GM18505 (cell line): ENCODE results near the gene DLAT.

ENCODE experiments used
- ATAC-seq: cut with Tn5 transposase; IDR thresholded peaks from one replicate; pipeline ENCODE4 v1.9.1; 2021; ENCODE audit not compliant: unreplicated experiment
- POLR2A ChIP-seq: IDR thresholded peaks from 4 replicates; pipeline ENCODE4 v1.6.1; 2011; ENCODE audit warnings: borderline replicate concordance; ENCODE audit not compliant: insufficient read depth, insufficient read length; ENCODE audit errors: extremely low read depth

Gene DLAT

GRCh38 chr11:112024773-112025678 is at the start of gene DLAT:
Gene DLAT (plus strand): TSS chr11:112025408. CDS start chr11:112025473, 65 bp downstream.
- TF ChIP-seq POLR2A, result peak; percentile 80
- ATAC-seq, result peak; percentile 71

GRCh38 chr11:111976119-111976766 is 49.0 kb upstream of the DLAT start:
- no peak for ATAC-seq
- no peak for TF ChIP-seq POLR2A

GRCh38 chr11:111976767-111977145 is 48.5 kb upstream of the DLAT start:
- no peak for TF ChIP-seq POLR2A
- no peak for ATAC-seq

- ATAC-seq, result no peak
- TF ChIP-seq POLR2A, result no peak
Observed at GRCh38 chr11:111977146-111978027, 47.8 kb upstream of the DLAT start.

GRCh38 chr11:111978028-111978771 is 47.0 kb upstream of the DLAT start:
- no peak for ATAC-seq
- no peak for TF ChIP-seq POLR2A

- no peak for ATAC-seq
- TF ChIP-seq POLR2A, result no peak
Observed at GRCh38 chr11:111980062-111980461, 45.1 kb upstream of the DLAT start.

GRCh38 chr11:111981270-111981669 is 43.9 kb upstream of the DLAT start:
- no peak for TF ChIP-seq POLR2A
- no peak for ATAC-seq

- peak; percentile 55 for ATAC-seq
Observed at GRCh38 chr11:111982019-111982464, 43.2 kb upstream of the DLAT start.

GRCh38 chr11:111982541-111983186 is 42.5 kb upstream of the DLAT start:
- TF ChIP-seq POLR2A, result no peak

More at GRCh38 chr11:111982019-111982464, 43.2 kb upstream of the DLAT start:
- TF ChIP-seq POLR2A, result no peak

GRCh38 chr11:111983187-111983986 is 41.8 kb upstream of the DLAT start:
- no peak for TF ChIP-seq POLR2A
- ATAC-seq, result no peak

More at GRCh38 chr11:111982541-111983186, 42.5 kb upstream of the DLAT start:
- ATAC-seq, result no peak

GRCh38 chr11:111986589-111986988 is 38.6 kb upstream of the DLAT start:
- ATAC-seq, result no peak
- no peak for TF ChIP-seq POLR2A
